AG20443 (cell line): ENCODE measurements around the gene EIF4E3.

ENCODE experiments used
- DNase-seq: peaks from one replicate; pipeline ENCODE4 v3.0.0; 2012; ENCODE audit warnings: low spot score, mixed read lengths

Gene EIF4E3

DNA sequence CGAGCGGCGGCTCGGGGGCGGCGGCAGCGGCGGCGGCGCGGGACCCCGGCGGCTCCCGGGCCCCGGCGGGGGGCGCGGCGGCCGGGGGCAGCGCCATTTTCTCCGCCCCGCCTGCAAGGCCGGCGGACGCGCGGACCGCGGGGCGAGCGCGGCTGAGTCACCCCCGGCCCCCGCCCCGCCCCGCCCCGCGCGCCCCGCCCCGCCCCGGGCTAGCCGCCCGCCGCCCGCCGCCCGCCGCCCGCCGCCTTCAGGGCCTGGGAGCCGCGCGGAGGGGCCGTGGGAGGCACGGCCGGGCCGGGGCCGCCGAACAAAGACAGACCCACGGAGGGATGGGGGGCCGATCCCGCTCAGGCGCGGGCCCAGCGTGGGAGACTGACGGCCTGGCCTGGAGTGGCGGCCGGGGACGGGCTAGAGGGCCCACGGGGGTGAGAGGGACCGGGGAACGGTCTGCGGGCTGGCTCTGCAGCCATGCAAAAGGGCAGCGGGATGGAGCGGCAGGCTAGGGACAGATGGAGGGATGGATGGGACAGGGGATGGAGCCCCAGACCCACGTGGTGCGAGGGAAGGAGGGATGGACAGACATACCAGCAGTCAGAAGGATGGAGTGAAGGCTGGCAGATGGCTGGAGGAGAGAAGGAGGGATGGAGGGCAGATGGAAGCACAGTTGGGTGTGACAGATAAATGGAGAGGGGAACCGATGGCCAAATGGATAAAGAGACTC, at the start of gene EIF4E3:
Gene EIF4E3 (minus strand): TSS at position 132 of the 721 bp plus-strand sequence. CDS start 35 bp downstream, at position 97.
- DNase-seq = peak; percentile 95

DNA sequence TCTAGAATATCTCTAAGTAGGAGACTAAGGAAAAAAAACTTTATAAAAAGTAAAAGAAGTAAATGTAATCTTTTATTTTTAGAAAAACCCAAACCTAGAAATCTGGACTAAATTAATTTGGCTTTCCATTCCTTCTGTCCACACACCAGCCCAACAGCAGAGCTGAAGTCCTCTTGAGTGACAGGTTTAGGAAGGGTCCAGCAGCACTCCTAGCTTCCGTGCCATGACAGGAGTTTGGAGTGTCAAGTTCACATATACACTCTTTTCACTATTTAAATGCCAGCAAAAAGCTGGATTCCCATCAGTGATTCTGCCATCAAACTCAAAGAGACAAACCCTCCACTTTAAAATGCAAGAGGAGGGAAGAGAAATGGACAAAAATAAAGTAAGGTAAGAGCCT, 46.7 kb upstream of the EIF4E3 start:
- DNase-seq = no peak

DNA sequence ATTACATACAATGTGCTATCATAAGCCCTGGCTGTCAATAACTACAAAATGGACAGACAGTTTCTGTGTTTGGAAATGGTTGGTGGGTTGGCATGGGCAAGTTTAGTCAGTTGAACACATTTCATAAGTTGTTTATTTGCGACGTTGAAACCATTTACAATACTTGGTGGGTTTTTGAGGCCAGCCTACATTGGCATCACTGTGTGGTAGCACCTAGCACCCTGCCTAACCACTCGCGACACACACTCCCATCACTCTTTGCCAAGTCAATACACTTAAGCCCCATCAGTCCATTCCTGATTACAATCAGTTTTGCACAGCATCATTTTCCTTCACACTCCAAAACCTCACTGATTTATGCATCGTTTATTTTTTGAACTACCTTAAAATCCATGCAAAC, 45.9 kb upstream of the EIF4E3 start:
- no peak for DNase-seq

- DNase-seq = no peak
Observed at GRCh38 chr3:71763426-71763825, 38.2 kb upstream of the EIF4E3 start.

DNA sequence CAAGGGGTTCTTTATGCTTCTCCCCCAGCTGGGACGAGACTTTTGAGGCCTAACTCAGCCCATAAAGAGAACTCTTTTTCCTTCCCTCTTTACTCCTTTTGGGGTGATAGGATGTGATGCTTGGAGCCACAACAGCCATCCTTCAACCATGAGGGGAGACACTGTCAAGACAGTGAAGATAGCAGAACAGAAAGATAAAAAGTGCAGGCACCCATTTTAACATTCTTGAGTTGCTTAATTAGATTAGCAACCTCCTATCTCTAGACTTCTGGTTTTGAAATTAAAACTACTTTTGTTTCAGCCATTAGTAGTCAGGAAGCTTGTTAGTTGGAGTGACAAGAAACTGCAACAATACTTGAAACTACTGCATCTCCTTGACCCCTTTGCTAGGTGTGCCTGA, 34.9 kb upstream of the EIF4E3 start:
- DNase-seq = no peak

- no peak for DNase-seq
Observed at GRCh38 chr3:71759401-71759800, 34.2 kb upstream of the EIF4E3 start.

DNA sequence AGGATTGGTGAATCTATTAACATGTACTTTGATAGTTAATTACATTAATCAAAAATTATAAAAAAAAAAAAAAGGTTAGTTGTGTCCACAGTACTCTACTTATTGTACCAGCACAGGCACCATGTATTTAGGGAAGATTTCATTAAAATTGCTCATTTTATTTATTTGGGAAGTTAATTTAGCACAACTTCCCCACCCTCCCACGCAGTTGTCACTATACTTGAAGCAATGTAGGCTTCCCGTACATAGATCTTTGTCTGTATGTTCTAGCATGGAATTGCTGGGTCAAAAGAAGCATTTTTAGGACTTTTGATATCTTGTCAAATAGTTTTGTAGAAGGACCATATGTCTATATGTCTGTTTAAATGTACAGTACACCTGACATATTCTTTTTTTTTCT, 32.9 kb upstream of the EIF4E3 start:
- DNase-seq = no peak

- DNase-seq = no peak
Observed at GRCh38 chr3:71754610-71755253, 29.5 kb upstream of the EIF4E3 start.

DNA sequence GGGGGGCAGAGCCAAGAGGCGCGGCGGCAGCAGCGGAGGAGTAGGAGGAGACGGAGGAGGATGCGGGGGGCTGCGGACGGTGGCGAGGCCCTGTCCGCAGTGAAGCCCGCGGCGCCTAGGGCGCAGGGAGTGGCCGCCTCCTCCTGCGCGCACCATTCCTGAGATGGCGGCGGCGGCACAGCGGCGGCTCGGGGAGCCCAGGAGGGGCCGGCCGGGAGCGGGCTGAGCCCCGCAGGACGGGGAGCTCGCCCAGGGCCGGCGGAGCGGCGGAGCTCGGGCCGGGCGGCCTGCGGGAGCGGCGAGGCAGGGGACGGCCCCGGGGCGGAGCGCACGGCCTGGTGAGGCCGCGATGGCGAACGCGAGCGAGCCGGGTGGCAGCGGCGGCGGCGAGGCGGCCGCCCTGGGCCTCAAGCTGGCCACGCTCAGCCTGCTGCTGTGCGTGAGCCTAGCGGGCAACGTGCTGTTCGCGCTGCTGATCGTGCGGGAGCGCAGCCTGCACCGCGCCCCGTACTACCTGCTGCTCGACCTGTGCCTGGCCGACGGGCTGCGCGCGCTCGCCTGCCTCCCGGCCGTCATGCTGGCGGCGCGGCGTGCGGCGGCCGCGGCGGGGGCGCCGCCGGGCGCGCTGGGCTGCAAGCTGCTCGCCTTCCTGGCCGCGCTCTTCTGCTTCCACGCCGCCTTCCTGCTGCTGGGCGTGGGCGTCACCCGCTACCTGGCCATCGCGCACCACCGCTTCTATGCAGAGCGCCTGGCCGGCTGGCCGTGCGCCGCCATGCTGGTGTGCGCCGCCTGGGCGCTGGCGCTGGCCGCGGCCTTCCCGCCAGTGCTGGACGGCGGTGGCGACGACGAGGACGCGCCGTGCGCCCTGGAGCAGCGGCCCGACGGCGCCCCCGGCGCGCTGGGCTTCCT, 28.8 kb upstream of the EIF4E3 start, which contains the start of gene GPR27:
Gene GPR27 (plus strand): TSS at position 155 of the 909 bp plus-strand sequence. CDS start 195 bp downstream, at position 350.
- DNase-seq = peak; percentile 69

GRCh38 chr3:71752831-71753700, 27.9 kb upstream of the EIF4E3 start:
- no peak for DNase-seq

- DNase-seq = no peak
Observed at GRCh38 chr3:71751602-71752001, 26.4 kb upstream of the EIF4E3 start.

GRCh38 chr3:71744738-71745137, 19.5 kb upstream of the EIF4E3 start:
- no peak for DNase-seq

- DNase-seq = no peak
Observed at GRCh38 chr3:71742621-71743020, 17.4 kb upstream of the EIF4E3 start.

DNA sequence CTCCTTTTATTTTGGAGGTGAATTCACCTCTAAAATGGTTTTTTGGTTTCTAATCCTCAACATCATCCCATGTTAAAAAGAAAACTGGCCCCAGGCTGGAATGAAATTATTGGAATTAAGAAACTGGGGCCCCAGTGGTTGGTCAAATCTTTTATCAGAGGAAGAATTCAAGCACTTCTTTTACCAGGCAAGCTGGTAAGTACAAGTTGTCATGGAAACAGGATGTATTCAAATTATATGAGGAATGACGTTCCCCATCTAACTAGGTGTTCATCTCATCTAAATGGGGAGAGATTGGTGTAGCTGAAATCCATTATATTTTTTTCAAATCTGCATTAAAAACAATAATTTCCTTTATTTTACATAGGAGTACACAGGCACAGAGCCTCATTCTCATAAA, 9.7 kb upstream of the EIF4E3 start:
- no peak for DNase-seq

GRCh38 chr3:71733319-71733718, 8.1 kb upstream of the EIF4E3 start:
- no peak for DNase-seq

- DNase-seq = no peak
Observed at GRCh38 chr3:71732637-71733036, 7.4 kb upstream of the EIF4E3 start.

- no peak for DNase-seq
Observed at GRCh38 chr3:71728632-71729342, 3.6 kb upstream of the EIF4E3 start.

- DNase-seq = no peak
Observed at GRCh38 chr3:71726146-71726545, 944 bp upstream of the EIF4E3 start.

- DNase-seq = peak; percentile 66
Observed at GRCh38 chr3:71724584-71725270, 475 bp downstream of the EIF4E3 start.

- no peak for DNase-seq
Observed at GRCh38 chr3:71724171-71724453, 1.1 kb downstream of the EIF4E3 start.
